ENCODE results near the gene SYNE1.

- TF ChIP-seq CTCF (IDR thresholded peaks at IDR 0.05): no peak
- TF ChIP-seq POLR2A (IDR thresholded peaks at IDR 0.05): no peak
- no peak for TF ChIP-seq EP300 (IDR thresholded peaks at IDR 0.05)
These were observed 28.0 kb downstream of the SYNE1 start for GRCh38 chr6:152609125-152609670.
